ENCODE data around the gene RPL13. TPM values are rescaled to one million over a fixed set of nuclear protein-coding genes. Genes with fewer than 3 reads are reported as not detected.

RPL13 gene
- total and polyA plus RNA-seq, 3 experiments from 2014 or later: 2,710 to 5,211 (median 2,878) TPM

DNA sequence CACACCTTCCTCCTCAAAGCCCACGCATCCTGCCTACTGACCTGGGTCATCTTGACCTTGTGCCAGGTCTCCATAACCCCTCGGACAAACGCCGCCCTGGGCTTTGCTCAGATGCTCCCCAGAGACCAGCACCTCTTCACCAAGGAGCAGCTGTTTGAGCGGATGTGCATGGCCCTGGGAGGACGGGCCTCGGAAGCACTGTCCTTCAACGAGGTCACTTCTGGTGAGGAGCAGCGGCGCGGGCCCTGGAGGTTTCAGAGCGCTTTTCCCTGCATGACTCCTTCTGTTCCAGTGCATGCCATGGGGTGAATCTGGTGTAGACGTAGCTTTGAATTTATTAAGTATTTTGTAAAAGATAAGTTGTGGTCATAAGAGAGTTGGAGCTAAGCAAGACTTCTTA, 7.6 kb upstream of the RPL13 start:
- Mint-ChIP-seq H3K27ac (no peak overlapping the region), H3K4me3 (no peak overlapping the region), H3K36me3 (peaks cover 0 to 81% (median 6%) of the 10 kb centered on the region in 3 donors), H3K9me3 (no peaks in the 10 kb centered on the region), H3K27me3 (no peaks in the 10 kb centered on the region), H3K4me1 (peaks cover 16 to 28% (median 16%) of the 10 kb centered on the region in 3 donors)
- no peak overlapping the region for H3K27ac ChIP-seq (ENCODE audit: low read depth, low read length)
- no peak overlapping the region for H3K4me3 ChIP-seq (ENCODE audit: low read length)
- no peak for DNase-seq
- peaks cover 21% of the 10 kb centered on the region for H3K4me1 ChIP-seq (ENCODE audit: insufficient read depth, low read length)
- CTCF ChIA-PET: no interaction called here
- H3K36me3 ChIP-seq (ENCODE audit: insufficient read depth, low read length): no peaks in the 10 kb centered on the region
- no peaks in the 10 kb centered on the region for H3K9me3 ChIP-seq (ENCODE audit: low read length)
- H3K27me3 ChIP-seq (ENCODE audit: insufficient read depth, low read length, poor library complexity, severe bottlenecking): no peaks in the 10 kb centered on the region
- POLR2A ChIA-PET: no interaction called here

GRCh38 chr16:89553733-89554132, 6.7 kb upstream of the RPL13 start:
- H3K4me1 ChIP-seq (ENCODE audit: insufficient read depth, low read length): peaks cover 15% of the 10 kb centered on the region
- ChIA-PET CTCF (no interaction called here), POLR2A (interaction anchor here (0.5 kb wide), 1 partner anchor 14 kb away, joined by 3 read pairs; no protein-coding TSS in a partner anchor)
- no peaks in the 10 kb centered on the region for H3K9me3 Mint-ChIP-seq
- no peak overlapping the region for H3K27ac Mint-ChIP-seq
- H3K27ac ChIP-seq (ENCODE audit: low read depth, low read length): no peak overlapping the region
- peaks cover 14 to 25% (median 14%) of the 10 kb centered on the region in 3 donors for H3K4me1 Mint-ChIP-seq
- H3K9me3 ChIP-seq (ENCODE audit: low read length): no peaks in the 10 kb centered on the region
- H3K36me3 Mint-ChIP-seq: peaks cover 0 to 73% (median 6%) of the 10 kb centered on the region in 3 donors
- DNase-seq: no peak
- H3K4me3 Mint-ChIP-seq: no peak overlapping the region
- no peak overlapping the region for H3K4me3 ChIP-seq (ENCODE audit: low read length)
- H3K27me3 Mint-ChIP-seq: no peaks in the 10 kb centered on the region
- no peaks in the 10 kb centered on the region for H3K27me3 ChIP-seq (ENCODE audit: insufficient read depth, low read length, poor library complexity, severe bottlenecking)
- H3K36me3 ChIP-seq (ENCODE audit: insufficient read depth, low read length): no peaks in the 10 kb centered on the region

- Histone ChIP-seq H3K27me3 (ENCODE audit: insufficient read depth, low read length, poor library complexity, severe bottlenecking) (no peaks in the 10 kb centered on the region), H3K36me3 (ENCODE audit: insufficient read depth, low read length) (no peaks in the 10 kb centered on the region), H3K4me1 (ENCODE audit: insufficient read depth, low read length) (peaks cover 11% of the 10 kb centered on the region), H3K9me3 (ENCODE audit: low read length) (no peaks in the 10 kb centered on the region), H3K4me3 (ENCODE audit: low read length) (no peak overlapping the region), H3K27ac (ENCODE audit: low read depth, low read length) (no peak overlapping the region)
- Mint-ChIP-seq H3K9me3 (no peaks in the 10 kb centered on the region), H3K4me1 (peaks cover 8 to 20% (median 10%) of the 10 kb centered on the region in 3 donors), H3K27me3 (no peaks in the 10 kb centered on the region), H3K4me3 (no peak overlapping the region), H3K36me3 (peaks cover 0 to 67% (median 4%) of the 10 kb centered on the region in 3 donors), H3K27ac (no peak overlapping the region)
- ChIA-PET CTCF (no interaction called here), POLR2A (no interaction called here)
- DNase-seq: no peak
These were observed 6.1 kb upstream of the RPL13 start for GRCh38 chr16:89554343-89554742.

DNA sequence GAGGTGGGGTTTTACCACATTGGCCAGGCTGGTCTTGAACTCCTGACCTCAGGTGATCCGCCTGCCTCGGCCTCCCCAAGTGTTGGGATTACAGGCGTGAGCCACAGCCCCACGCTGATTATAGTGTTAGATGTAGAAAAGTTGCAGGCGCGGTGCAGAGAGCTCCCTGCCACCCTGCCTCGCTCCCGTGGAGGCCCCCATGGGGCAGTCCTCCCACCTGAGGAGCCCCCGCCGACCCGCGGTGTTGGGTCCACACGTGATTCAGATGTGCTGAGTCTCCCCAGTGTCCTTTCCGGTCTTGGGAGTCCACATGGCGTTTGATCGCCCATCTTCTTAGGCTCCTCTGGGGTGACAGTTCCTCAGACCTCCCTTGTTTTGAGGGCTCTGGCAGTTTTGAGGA, 5.2 kb upstream of the RPL13 start:
- Histone ChIP-seq H3K9me3 (ENCODE audit: low read length) (no peaks in the 10 kb centered on the region), H3K27ac (ENCODE audit: low read depth, low read length) (no peak overlapping the region), H3K27me3 (ENCODE audit: insufficient read depth, low read length, poor library complexity, severe bottlenecking) (no peaks in the 10 kb centered on the region), H3K4me3 (ENCODE audit: low read length) (no peak overlapping the region), H3K4me1 (ENCODE audit: insufficient read depth, low read length) (peaks cover 4% of the 10 kb centered on the region), H3K36me3 (ENCODE audit: insufficient read depth, low read length) (no peaks in the 10 kb centered on the region)
- DNase-seq: no peak
- Mint-ChIP-seq H3K4me1 (peaks cover 13 to 26% (median 13%) of the 10 kb centered on the region in 3 donors), H3K27me3 (no peaks in the 10 kb centered on the region), H3K4me3 (peak overlapping the region in 1 of 7 donors; percentile 50), H3K27ac (no peak overlapping the region), H3K9me3 (no peaks in the 10 kb centered on the region), H3K36me3 (peaks cover 0 to 67% (median 4%) of the 10 kb centered on the region in 3 donors)
- CTCF ChIA-PET: interaction anchor here (0.6 to 1.2 kb wide), 2 partner anchors 10 to 22 kb away, joined by 3 to 4 read pairs; no protein-coding TSS in a partner anchor
- POLR2A ChIA-PET: no interaction called here

DNA sequence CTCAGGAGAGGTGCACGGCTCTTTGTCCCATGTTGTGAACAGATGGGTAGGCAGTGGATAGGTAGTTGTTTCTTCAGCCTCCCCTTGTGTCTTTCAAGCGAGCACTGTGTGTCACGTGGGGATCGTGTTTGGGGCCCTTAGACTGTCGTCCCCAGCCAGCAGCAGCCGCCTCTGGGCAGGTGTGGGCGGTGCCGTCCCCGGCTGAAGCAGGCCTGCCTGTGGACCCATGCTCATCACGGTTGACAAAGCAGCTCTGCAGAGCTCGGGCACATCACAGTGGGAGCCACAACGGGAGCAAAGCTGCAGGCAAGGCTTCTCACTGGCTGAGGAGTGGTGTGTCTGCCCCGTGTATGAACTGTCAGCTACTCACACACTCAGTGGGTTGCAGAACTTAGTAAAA, 4.7 kb upstream of the RPL13 start:
- Mint-ChIP-seq H3K27ac (peak overlapping the region in 2 of 8 donors; percentile 5 to 26), H3K4me3 (peak overlapping the region in 2 of 7 donors; percentile 50 to 51), H3K36me3 (peaks cover 0 to 66% (median 4%) of the 10 kb centered on the region in 3 donors), H3K27me3 (no peaks in the 10 kb centered on the region), H3K9me3 (no peaks in the 10 kb centered on the region), H3K4me1 (peaks cover 13 to 29% (median 14%) of the 10 kb centered on the region in 3 donors)
- DNase-seq: no peak
- H3K4me3 ChIP-seq (ENCODE audit: low read length): no peak overlapping the region
- H3K9me3 ChIP-seq (ENCODE audit: low read length): no peaks in the 10 kb centered on the region
- H3K27ac ChIP-seq (ENCODE audit: low read depth, low read length): no peak overlapping the region
- H3K27me3 ChIP-seq (ENCODE audit: insufficient read depth, low read length, poor library complexity, severe bottlenecking): no peaks in the 10 kb centered on the region
- POLR2A ChIA-PET: no interaction called here
- peaks cover 4% of the 10 kb centered on the region for H3K4me1 ChIP-seq (ENCODE audit: insufficient read depth, low read length)
- CTCF ChIA-PET: interaction anchor here (1.2 kb wide), 1 partner anchor 21 kb away, joined by 3 read pairs; no protein-coding TSS in a partner anchor
- H3K36me3 ChIP-seq (ENCODE audit: insufficient read depth, low read length): no peaks in the 10 kb centered on the region

GRCh38 chr16:89556750-89557689, 3.5 kb upstream of the RPL13 start:
- POLR2A ChIA-PET: interaction anchor here (1.4 kb wide), 1 partner anchor 49 kb away, joined by 6 read pairs; the partner anchor contains the start of gene SPG7
- Histone ChIP-seq H3K27me3 (ENCODE audit: insufficient read depth, low read length, poor library complexity, severe bottlenecking) (no peaks in the 10 kb centered on the region), H3K27ac (ENCODE audit: low read depth, low read length) (no peak overlapping the region), H3K4me1 (ENCODE audit: insufficient read depth, low read length) (peaks cover 12% of the 10 kb centered on the region), H3K9me3 (ENCODE audit: low read length) (no peaks in the 10 kb centered on the region), H3K4me3 (ENCODE audit: low read length) (no peak overlapping the region), H3K36me3 (ENCODE audit: insufficient read depth, low read length) (peaks cover 9% of the 10 kb centered on the region)
- Mint-ChIP-seq H3K9me3 (no peaks in the 10 kb centered on the region), H3K27me3 (no peaks in the 10 kb centered on the region), H3K27ac (peak overlapping the region; percentile 61 to 99 (median 82)), H3K4me1 (peaks cover 20 to 38% (median 22%) of the 10 kb centered on the region in 3 donors), H3K4me3 (peak overlapping the region in 6 of 7 donors; percentile 48 to 96 (median 71)), H3K36me3 (peaks cover 4 to 63% (median 8%) of the 10 kb centered on the region in 3 donors)
- CTCF ChIA-PET: interaction anchor here (0.6 to 1.6 kb wide), 5 partner anchors 8 to 241 kb away, joined by 3 to 4 read pairs (median 4); no protein-coding TSS in a partner anchor
- DNase-seq: peak; percentile 59 to 84 (median 66)

- Mint-ChIP-seq H3K27me3 (no peaks in the 10 kb centered on the region), H3K4me3 (peak overlapping the region in 6 of 7 donors; percentile 48 to 96 (median 71)), H3K4me1 (peaks cover 29 to 47% (median 30%) of the 10 kb centered on the region in 3 donors), H3K27ac (peak overlapping the region; percentile 61 to 99 (median 80)), H3K9me3 (no peaks in the 10 kb centered on the region), H3K36me3 (peaks cover 10 to 63% (median 11%) of the 10 kb centered on the region in 3 donors)
- H3K9me3 ChIP-seq (ENCODE audit: low read length): no peaks in the 10 kb centered on the region
- POLR2A ChIA-PET: interaction anchor here (0.6 to 1.4 kb wide), 2 partner anchors 50 to 67 kb away, joined by 3 to 6 read pairs; partner anchors contain the start of gene SPG7
- H3K4me1 ChIP-seq (ENCODE audit: insufficient read depth, low read length): peaks cover 20% of the 10 kb centered on the region
- CTCF ChIA-PET: interaction anchor here (0.6 to 1.6 kb wide), 6 partner anchors 9 to 243 kb away, joined by 3 to 4 read pairs (median 4); no protein-coding TSS in a partner anchor
- no peaks in the 10 kb centered on the region for H3K27me3 ChIP-seq (ENCODE audit: insufficient read depth, low read length, poor library complexity, severe bottlenecking)
- no peak overlapping the region for H3K27ac ChIP-seq (ENCODE audit: low read depth, low read length)
- no peak for DNase-seq
- H3K4me3 ChIP-seq (ENCODE audit: low read length): no peak overlapping the region
- H3K36me3 ChIP-seq (ENCODE audit: insufficient read depth, low read length): peaks cover 18% of the 10 kb centered on the region
These were observed 2.6 kb upstream of the RPL13 start for GRCh38 chr16:89557690-89558490.

Data from CD8-positive, alpha-beta memory T cell (primary cell).